GM12873 (cell line): Measurements from ENCODE around the gene VWA5B2.

ENCODE experiments used
- CTCF ChIP-seq: IDR thresholded peaks from 2 replicates; pipeline ENCODE4 v1.5.1; 2012; ENCODE audit warnings: low read depth, mild to moderate bottlenecking, moderate library complexity, low read length, control low read depth; ENCODE audit not compliant: insufficient read depth; ENCODE audit errors: missing control alignments

Gene VWA5B2

GRCh38 chr3:184242297-184242685 is 12.9 kb downstream of the VWA5B2 start:
- no peak for TF ChIP-seq CTCF

GRCh38 chr3:184248454-184249411 is 19.3 kb downstream of the VWA5B2 start, which contains the start of gene ALG3:
Gene ALG3 (minus strand): TSS chr3:184248962. CDS start chr3:184248940, 22 bp downstream.
- no peak for TF ChIP-seq CTCF

- peak; percentile 43 for TF ChIP-seq CTCF
These were observed 20.2 kb downstream of the VWA5B2 start, which contains the start of gene EEF1AKMT4 for GRCh38 chr3:184249412-184250166. Gene EEF1AKMT4 (plus strand): TSS chr3:184249672. CDS start chr3:184249695, 23 bp downstream.

- peak; percentile 96 for TF ChIP-seq CTCF
These were observed 20.9 kb downstream of the VWA5B2 start for GRCh38 chr3:184250167-184250828.

GRCh38 chr3:184255291-184256039 is 26.1 kb downstream of the VWA5B2 start:
- TF ChIP-seq CTCF: no peak

- TF ChIP-seq CTCF: no peak
These were observed 27.9 kb downstream of the VWA5B2 start for GRCh38 chr3:184257083-184257915.
